Osteoblast (primary cell): ENCODE measurements around the gene RABGAP1L. TPM values are rescaled to one million over a fixed set of nuclear protein-coding genes. Genes with fewer than 3 reads are reported as not detected.

ENCODE experiments used
- DNase-seq: peaks from one replicate; pipeline ENCODE4 v3.0.0; 2011; ENCODE audit warnings: low spot score, mixed read lengths; ENCODE audit not compliant: insufficient read length; ENCODE audit errors: missing footprints
- H2AFZ ChIP-seq: 2 replicates; pipeline ENCODE4 v1.6.0; 2011; ENCODE audit warnings: mild to moderate bottlenecking, low read length
- H3K27ac ChIP-seq: 2 replicates; pipeline ENCODE4 v1.5.1; 2011; ENCODE audit warnings: mild to moderate bottlenecking, low read depth, low read length, moderate library complexity
- H3K27me3 ChIP-seq: 2 replicates; pipeline ENCODE4 v1.6.0; 2012; ENCODE audit warnings: mild to moderate bottlenecking, control low read depth, inconsistent platforms, low read length, moderate library complexity; ENCODE audit not compliant: insufficient read depth
- H3K36me3 ChIP-seq: 2 replicates; pipeline ENCODE4 v1.5.1; 2011; ENCODE audit warnings: mild to moderate bottlenecking, low read length, control low read depth, moderate library complexity; ENCODE audit not compliant: insufficient read depth
- H3K4me1 ChIP-seq: 2 replicates; pipeline ENCODE4 v1.5.1; 2011; ENCODE audit warnings: mild to moderate bottlenecking, low read length, control low read depth, moderate library complexity; ENCODE audit not compliant: insufficient read depth
- H3K4me2 ChIP-seq: 2 replicates; pipeline ENCODE4 v1.6.0; 2011; ENCODE audit warnings: mild to moderate bottlenecking, low read length; ENCODE audit not compliant: insufficient read depth
- H3K4me3 ChIP-seq: fragments of 200-600 bp; sonication (generic); 3 replicates; pipeline ENCODE4 v1.5.1; 2012; ENCODE audit warnings: mild to moderate bottlenecking, low read length, inconsistent platforms; ENCODE audit not compliant: insufficient read depth
- H3K79me2 ChIP-seq: 2 replicates; pipeline ENCODE4 v1.6.0; 2012; ENCODE audit warnings: mild to moderate bottlenecking, low read length, control low read depth, inconsistent platforms; ENCODE audit not compliant: insufficient read depth
- H3K9me3 ChIP-seq: 2 replicates; pipeline ENCODE4 v1.5.1; 2011; ENCODE audit warnings: low read depth, low read length, control low read depth
- H4K20me1 ChIP-seq: 2 replicates; pipeline ENCODE4 v1.6.0; 2012; ENCODE audit warnings: mild to moderate bottlenecking, low read length, control low read depth; ENCODE audit not compliant: insufficient read depth
- CTCF ChIP-seq: IDR thresholded peaks from 2 replicates; pipeline ENCODE4 v1.5.1; 2011; ENCODE audit warnings: mild to moderate bottlenecking, low read depth, low read length, moderate library complexity; ENCODE audit errors: extremely low read depth
- total RNA-seq: library from RNA; depleted of rRNA; stranded (reverse); fragments of >200 nt; gene quantifications from 2 replicates; pipeline ENCODE4 v1.2.3, GENCODE V29; 2012

RABGAP1L gene
- total RNA-seq, 1 donor: 30.0 TPM

GRCh38 chr1:174242856-174243255, 83.5 kb downstream of the RABGAP1L start:
- Histone ChIP-seq H3K4me3 (no peak overlapping the region), H3K4me2 (no peak overlapping the region), H3K36me3 (no peaks in the 10 kb centered on the region), H3K79me2 (no peaks in the 10 kb centered on the region), H3K4me1 (no peaks in the 10 kb centered on the region), H3K27ac (no peak overlapping the region), H3K9me3 (no peaks in the 10 kb centered on the region), H3K27me3 (no peaks in the 10 kb centered on the region), H4K20me1 (no peaks in the 10 kb centered on the region), H2AFZ (no peak overlapping the region)
- DNase-seq: no peak
- no peak for TF ChIP-seq CTCF

DNA sequence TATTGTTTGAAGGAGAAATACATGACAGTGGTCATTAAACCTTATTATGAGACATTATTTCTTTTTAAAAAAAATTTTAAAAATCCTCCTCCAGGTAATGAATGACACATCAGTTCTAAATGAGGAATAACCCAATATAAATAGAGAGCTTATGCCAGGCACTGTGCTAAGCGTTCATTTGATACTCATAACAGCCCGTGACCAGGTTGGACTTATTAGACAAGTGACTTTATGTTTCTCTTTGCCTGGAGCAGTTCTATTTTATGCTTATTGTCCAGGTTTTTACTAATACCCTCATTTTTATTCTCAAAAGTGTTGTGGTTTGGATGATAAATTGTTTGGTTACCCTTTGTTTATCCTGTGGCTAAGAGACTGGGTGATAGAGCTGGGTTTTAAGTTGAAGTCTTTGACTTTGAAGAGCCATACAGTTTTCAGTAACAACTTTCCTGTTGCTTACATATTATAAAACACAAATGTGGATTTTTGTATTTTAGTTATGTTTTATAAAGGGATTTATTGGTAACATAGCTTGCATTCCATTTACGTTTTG, 84.2 kb downstream of the RABGAP1L start:
- Histone ChIP-seq H3K4me3 (no peak overlapping the region), H4K20me1 (no peaks in the 10 kb centered on the region), H3K4me2 (no peak overlapping the region), H2AFZ (no peak overlapping the region), H3K27me3 (no peaks in the 10 kb centered on the region), H3K4me1 (no peaks in the 10 kb centered on the region), H3K36me3 (no peaks in the 10 kb centered on the region), H3K27ac (no peak overlapping the region), H3K79me2 (no peaks in the 10 kb centered on the region), H3K9me3 (no peaks in the 10 kb centered on the region)
- no peak for TF ChIP-seq CTCF
- no peak for DNase-seq

DNA sequence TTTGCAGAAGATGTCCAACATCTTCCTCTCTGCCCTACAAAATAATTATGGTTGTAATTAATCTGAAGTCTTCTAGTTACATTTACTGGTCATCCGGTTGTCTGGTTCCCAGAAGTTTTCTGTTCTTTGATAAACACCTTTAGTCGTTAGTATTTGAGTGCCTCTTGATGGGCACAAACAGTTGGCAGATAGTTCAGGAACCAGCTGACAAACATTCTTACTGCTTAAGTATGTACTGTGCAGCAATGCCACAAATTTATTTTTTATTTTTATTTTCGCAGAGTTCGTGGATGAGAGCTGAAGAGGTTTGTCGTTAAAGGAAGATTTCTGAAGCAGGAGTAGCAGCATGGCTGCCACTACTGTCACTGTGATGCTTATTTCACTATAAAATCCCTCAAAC, 84.7 kb downstream of the RABGAP1L start:
- Histone ChIP-seq H4K20me1 (no peaks in the 10 kb centered on the region), H3K9me3 (no peaks in the 10 kb centered on the region), H3K79me2 (no peaks in the 10 kb centered on the region), H2AFZ (no peak overlapping the region), H3K27me3 (no peaks in the 10 kb centered on the region), H3K27ac (no peak overlapping the region), H3K4me2 (no peak overlapping the region), H3K36me3 (no peaks in the 10 kb centered on the region), H3K4me3 (no peak overlapping the region), H3K4me1 (no peaks in the 10 kb centered on the region)
- DNase-seq: no peak
- no peak for TF ChIP-seq CTCF

- no peaks in the 10 kb centered on the region for H3K27me3 ChIP-seq
- DNase-seq: no peak
- no peak overlapping the region for H2AFZ ChIP-seq
- no peak overlapping the region for H3K4me3 ChIP-seq
- H4K20me1 ChIP-seq: no peaks in the 10 kb centered on the region
- TF ChIP-seq CTCF: no peak
- no peaks in the 10 kb centered on the region for H3K4me1 ChIP-seq
- no peaks in the 10 kb centered on the region for H3K9me3 ChIP-seq
- no peak overlapping the region for H3K4me2 ChIP-seq
- H3K79me2 ChIP-seq: no peaks in the 10 kb centered on the region
- H3K27ac ChIP-seq: no peak overlapping the region
- H3K36me3 ChIP-seq: no peaks in the 10 kb centered on the region
These were observed 88.2 kb downstream of the RABGAP1L start for GRCh38 chr1:174247472-174247871.
